SK-N-SH treated with all-trans-retinoic acid at 6 μM for 48 hours (cell line): ENCODE data around the gene ZCCHC3.

Experiments
- ARNTL ChIP-seq: fragments of 450-650 bp; formaldehyde crosslinking; IDR thresholded peaks from 2 replicates; pipeline ENCODE4 v1.5.0; 2020; ENCODE audit warnings: low read depth, mild to moderate bottlenecking, moderate library complexity, borderline replicate concordance
- BACH2 ChIP-seq: fragments of 250-450 bp; sonication (Bioruptor Pico); IDR thresholded peaks from 2 replicates; pipeline ENCODE4 v1.9.0; 2021; ENCODE audit warnings: mild to moderate bottlenecking, borderline replicate concordance
- POU6F1 ChIP-seq: fragments of 250-450 bp; sonication (Bioruptor Pico); IDR thresholded peaks from 2 replicates; pipeline ENCODE4 v1.8.0; 2021; ENCODE audit warnings: low read depth, mild to moderate bottlenecking, moderate library complexity, borderline replicate concordance
- PPARA ChIP-seq: fragments of 250-450 bp; sonication (Bioruptor Pico); IDR thresholded peaks from 2 replicates; pipeline ENCODE4 v1.5.0; 2020; ENCODE audit warnings: mild to moderate bottlenecking, borderline replicate concordance
- RARB ChIP-seq: fragments of 250-450 bp; sonication (Bioruptor Pico); IDR thresholded peaks from 2 replicates; pipeline ENCODE4 v1.8.0; 2021; ENCODE audit warnings: mild to moderate bottlenecking, moderate library complexity
- ZFP3 ChIP-seq: fragments of 250-450 bp; sonication (Bioruptor Pico); IDR thresholded peaks from 2 replicates; pipeline ENCODE4 v1.5.0; 2020; ENCODE audit warnings: mild to moderate bottlenecking, moderate library complexity

GRCh38 chr20:298776-299391 lies 1.5 kb downstream of the ZCCHC3 start:
- TF ChIP-seq PPARA (CRISPR knock-in tag) (no peak), ZFP3 (CRISPR knock-in tag) (no peak), ARNTL (CRISPR knock-in tag) (no peak), RARB (no peak), BACH2 (CRISPR knock-in tag) (no peak), POU6F1 (CRISPR knock-in tag) (no peak)
